Measurements from ENCODE around the gene UFSP1. TPM values are rescaled to one million over a fixed set of nuclear protein-coding genes. Genes with fewer than 3 reads are reported as not detected.

UFSP1 gene
- total RNA-seq, 1 experiment from 2014 or later: 5.6 TPM

- ChIA-PET CTCF (no interaction called here), POLR2A (interaction anchor here (2.7 kb wide), 1 partner anchor 13 kb away, joined by 31 read pairs; the partner anchor contains the start of gene SRRT), RAD21 (ENCODE audit: low non-redundant PET in 1 of 2, low total read pairs in 2 of 2, uncharacterized antibody in 2 of 2, unreplicated experiment in 2 of 2) (no interaction called here)
- Histone ChIP-seq H3K27ac (ENCODE audit: low read depth, low read length) (peak overlapping the region; percentile 78), H4K20me1 (ENCODE audit: insufficient read depth) (no peaks in the 10 kb centered on the region), H3K27me3 (ENCODE audit: insufficient read depth, low read length) (no peaks in the 10 kb centered on the region), H3K9me2 (ENCODE audit: insufficient read depth) (no peaks in the 10 kb centered on the region), H3K4me2 (ENCODE audit: low read length) (peak overlapping the region; percentile 98), H3K79me2 (ENCODE audit: insufficient read depth, low read length) (peaks cover 51% of the 10 kb centered on the region), H3K36me3 (ENCODE audit: control insufficient read depth in 1 of 2, insufficient read depth in 2 of 2, low read length in 2 of 2) (peaks cover 32 to 55% of the 10 kb centered on the region in 2 experiments; a peak in 3 of 4 replicates), H3K4me3 (replicated peaks in 1 of 2; ENCODE audit: low read depth in 1 of 2, low read length in 2 of 2) (peak overlapping the region; percentile 68 to 83), H2AFZ (ENCODE audit: low read depth, low read length, poor library complexity, severe bottlenecking) (no peak overlapping the region), H3K4me1 (ENCODE audit: control insufficient read depth in 1 of 2, insufficient read depth in 2 of 2, low read length in 2 of 2) (peaks cover 8 to 45% of the 10 kb centered on the region in 2 experiments), H3K9me3 (ENCODE audit: control insufficient read depth in 1 of 2, insufficient read depth in 1 of 2, low read depth in 1 of 2, low read length in 2 of 2) (no peaks in the 10 kb centered on the region), H3K9ac (ENCODE audit: low read length) (peak overlapping the region; percentile 97)
- no peak for TF ChIP-seq FOSL1 (IDR thresholded peaks at IDR 0.05; ENCODE audit: low read depth)
- no peak for TF ChIP-seq YY1 (IDR thresholded peaks at IDR 0.05; ENCODE audit: extremely low read depth, insufficient replicate concordance, low read depth, low read length)
- TF ChIP-seq, protein P1, sequence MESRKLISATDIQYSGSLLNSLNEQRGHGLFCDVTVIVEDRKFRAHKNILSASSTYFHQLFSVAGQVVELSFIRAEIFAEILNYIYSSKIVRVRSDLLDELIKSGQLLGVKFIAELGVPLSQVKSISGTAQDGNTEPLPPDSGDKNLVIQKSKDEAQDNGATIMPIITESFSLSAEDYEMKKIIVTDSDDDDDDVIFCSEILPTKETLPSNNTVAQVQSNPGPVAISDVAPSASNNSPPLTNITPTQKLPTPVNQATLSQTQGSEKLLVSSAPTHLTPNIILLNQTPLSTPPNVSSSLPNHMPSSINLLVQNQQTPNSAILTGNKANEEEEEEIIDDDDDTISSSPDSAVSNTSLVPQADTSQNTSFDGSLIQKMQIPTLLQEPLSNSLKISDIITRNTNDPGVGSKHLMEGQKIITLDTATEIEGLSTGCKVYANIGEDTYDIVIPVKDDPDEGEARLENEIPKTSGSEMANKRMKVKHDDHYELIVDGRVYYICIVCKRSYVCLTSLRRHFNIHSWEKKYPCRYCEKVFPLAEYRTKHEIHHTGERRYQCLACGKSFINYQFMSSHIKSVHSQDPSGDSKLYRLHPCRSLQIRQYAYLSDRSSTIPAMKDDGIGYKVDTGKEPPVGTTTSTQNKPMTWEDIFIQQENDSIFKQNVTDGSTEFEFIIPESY (IDR thresholded peaks at IDR 0.05; ENCODE audit: extremely low read depth, insufficient replicate concordance, low read length): no peak
- no peak for TF ChIP-seq JUND (IDR thresholded peaks at IDR 0.05)
- TF ChIP-seq CEBPB (IDR thresholded peaks at IDR 0.05; ENCODE audit: low read depth): no peak
- intact Hi-C loops (cut with micrococcal nuclease): no loop called here
- no peak for DNase-seq (ENCODE audit: low read depth, low spot score)
- ATAC-seq: no peak
- TSS peak; percentile 67 for BruUV-seq (replicated peaks)
These were observed 1.1 kb downstream of the UFSP1 start for GRCh38 chr7:100888291-100888987.
